GM18511 (cell line): ENCODE results near the gene WDFY3.

Experiments used
- ATAC-seq: cut with Tn5 transposase; IDR thresholded peaks from one replicate; pipeline ENCODE4 v1.9.1; 2021; ENCODE audit warnings: mild to moderate bottlenecking, moderate library complexity; ENCODE audit not compliant: unreplicated experiment

WDFY3 gene

GRCh38 chr4:84803720-84804119, 162.8 kb downstream of the WDFY3 start:
- no peak for ATAC-seq

- ATAC-seq, result no peak
Observed at GRCh38 chr4:84803116-84803515, 163.4 kb downstream of the WDFY3 start.

GRCh38 chr4:84800256-84800655, 166.2 kb downstream of the WDFY3 start:
- no peak for ATAC-seq

- no peak for ATAC-seq
Observed at GRCh38 chr4:84799318-84799717, 167.2 kb downstream of the WDFY3 start.

- no peak for ATAC-seq
Observed at GRCh38 chr4:84796394-84796793, 170.1 kb downstream of the WDFY3 start.

- ATAC-seq, result no peak
Observed at GRCh38 chr4:84792366-84793301, 173.9 kb downstream of the WDFY3 start.

GRCh38 chr4:84790769-84791565, 175.5 kb downstream of the WDFY3 start:
- no peak for ATAC-seq

DNA sequence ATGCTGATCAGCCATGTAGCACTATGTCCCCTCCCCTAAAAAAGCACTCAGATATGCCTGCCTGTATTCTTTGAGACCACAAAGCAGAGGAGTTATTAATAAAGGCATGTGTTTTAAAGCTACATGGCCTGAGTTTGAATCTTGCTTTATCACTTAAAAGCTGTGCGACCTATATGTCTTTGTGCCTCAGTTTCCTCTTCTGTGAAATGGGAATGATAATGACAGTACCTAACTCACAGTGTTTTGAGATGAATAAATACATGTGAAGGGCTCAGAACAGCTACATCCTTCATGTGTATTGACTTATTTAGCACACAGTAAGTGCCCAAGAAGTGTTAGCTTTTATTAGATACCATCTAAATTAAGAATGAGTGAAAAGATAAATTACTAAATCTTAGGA, 180.0 kb downstream of the WDFY3 start:
- no peak for ATAC-seq

DNA sequence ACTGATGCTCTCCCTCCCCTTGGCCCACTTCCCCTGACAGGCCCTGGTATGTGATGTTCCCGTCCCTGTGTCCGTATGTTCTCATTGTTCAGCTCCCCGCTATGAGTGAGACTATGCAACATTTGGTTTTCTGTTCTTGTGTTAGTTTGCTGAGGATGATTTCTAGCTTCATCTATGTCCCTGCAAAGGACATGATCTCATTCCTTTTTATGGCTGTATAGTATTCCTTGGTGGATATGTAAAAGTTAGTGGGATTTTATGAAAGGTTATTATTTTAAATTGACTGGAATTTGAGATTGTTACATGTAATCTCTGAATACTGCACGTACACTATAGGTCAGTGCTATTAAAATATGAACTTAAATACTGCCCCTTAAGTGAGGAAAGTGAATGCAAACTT, 184.0 kb downstream of the WDFY3 start:
- no peak for ATAC-seq

- ATAC-seq, result no peak
Observed at GRCh38 chr4:84780719-84781118, 185.8 kb downstream of the WDFY3 start.

DNA sequence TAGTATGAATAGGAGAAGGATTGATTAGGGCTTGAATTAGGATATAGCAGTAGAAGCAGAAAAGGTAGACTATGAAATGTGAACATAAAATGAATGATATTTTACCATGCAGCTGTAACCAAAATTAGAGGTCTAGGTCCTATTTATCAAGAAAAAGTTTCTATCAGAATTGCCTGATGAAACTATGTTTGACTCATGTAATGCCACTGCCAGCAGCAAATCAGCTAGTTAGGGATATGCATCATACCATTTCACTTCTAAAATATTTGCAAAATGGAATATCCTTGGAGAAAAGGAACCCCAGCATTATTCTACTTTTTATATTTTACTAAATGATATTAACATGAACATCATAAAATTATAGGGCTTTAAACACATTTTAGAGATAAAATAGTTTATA, 188.4 kb downstream of the WDFY3 start:
- ATAC-seq, result no peak

DNA sequence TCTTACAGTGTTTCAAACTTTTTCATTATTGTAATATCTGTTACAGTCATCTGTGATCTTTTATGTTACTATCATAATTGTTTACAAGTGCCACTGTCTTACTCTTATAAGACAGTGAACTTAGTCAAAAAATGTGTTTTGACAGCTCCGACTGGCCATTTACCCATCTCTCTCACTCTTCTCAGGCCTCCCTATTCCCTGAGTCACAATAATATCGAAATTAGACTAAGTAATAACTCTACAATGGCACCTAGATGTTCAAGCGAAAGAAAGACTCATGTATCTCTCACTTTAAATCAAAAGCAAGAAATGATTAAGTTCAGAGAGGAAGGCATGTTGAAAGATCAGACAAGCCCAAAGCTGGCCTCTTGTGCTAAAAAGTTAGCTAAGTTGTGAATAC, 199.3 kb downstream of the WDFY3 start:
- no peak for ATAC-seq

- no peak for ATAC-seq
Observed at GRCh38 chr4:84753321-84753972, 213.0 kb downstream of the WDFY3 start.

DNA sequence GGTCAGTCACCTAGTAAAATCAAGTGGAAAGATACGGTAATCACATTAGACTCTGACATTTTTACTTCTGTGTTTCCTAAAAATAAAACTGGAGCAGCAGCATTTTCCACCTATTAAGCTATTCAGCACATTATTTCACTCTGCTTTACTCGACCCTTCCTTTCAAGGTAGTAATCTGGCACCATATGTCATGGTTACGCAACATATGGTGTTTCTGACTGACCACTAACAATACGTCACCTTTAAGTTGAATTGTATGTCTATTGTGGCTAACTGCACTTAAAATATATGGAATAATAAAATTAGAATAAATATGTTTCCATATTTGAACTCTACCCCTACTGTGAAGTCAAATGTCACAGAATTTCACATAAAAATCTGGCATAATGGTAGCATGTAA, 214.8 kb downstream of the WDFY3 start:
- no peak for ATAC-seq

DNA sequence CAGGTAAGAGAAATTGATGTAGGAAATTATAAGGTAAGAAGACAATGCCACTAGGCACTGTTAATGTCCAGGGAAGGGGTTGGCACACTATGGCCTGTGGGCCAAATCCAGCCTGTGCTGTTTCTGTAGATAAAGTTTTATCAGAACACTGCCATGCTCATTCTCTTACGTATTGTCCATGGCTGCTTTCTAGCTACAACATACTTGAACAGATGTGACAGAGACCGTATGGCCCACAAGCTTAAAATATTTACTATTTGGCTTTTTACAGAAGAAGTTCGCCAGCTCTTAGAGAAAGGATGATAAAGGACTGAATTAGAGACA, 215.6 kb downstream of the WDFY3 start:
- no peak for ATAC-seq

DNA sequence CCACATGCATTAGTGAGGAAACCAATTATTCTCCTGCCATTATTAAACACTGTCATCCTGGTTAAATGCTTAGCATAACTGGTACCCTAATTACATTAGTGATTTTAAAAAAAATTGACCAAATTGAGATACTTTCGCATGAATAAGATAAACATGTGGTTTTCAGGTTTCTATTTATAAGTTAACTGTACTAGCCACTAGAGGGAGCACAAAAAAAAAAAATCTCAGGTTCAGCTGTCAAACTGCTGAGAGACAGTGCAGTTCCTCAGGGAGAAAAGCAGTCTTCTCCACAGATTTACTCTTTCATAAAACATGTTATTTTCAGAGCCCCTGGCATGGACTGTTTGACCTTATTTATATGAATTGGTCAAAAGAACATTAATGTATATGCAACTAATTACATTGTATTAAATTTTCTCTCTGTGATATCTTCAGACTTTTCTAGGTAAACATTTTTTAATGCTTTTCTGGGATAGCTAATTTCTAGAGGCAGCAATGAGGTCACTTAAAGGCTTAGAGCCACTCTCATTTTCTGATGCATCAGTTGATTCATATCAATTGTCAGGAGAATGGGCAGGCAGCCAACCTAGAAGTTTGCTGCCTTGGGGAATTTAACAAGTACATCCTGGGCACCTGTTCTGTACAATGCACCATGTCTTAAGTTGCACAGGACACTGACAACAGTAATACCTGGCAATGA, 216.1 kb downstream of the WDFY3 start:
- ATAC-seq, result peak; percentile 87

- ATAC-seq, result no peak
Observed at GRCh38 chr4:84740057-84740456, 226.4 kb downstream of the WDFY3 start.

DNA sequence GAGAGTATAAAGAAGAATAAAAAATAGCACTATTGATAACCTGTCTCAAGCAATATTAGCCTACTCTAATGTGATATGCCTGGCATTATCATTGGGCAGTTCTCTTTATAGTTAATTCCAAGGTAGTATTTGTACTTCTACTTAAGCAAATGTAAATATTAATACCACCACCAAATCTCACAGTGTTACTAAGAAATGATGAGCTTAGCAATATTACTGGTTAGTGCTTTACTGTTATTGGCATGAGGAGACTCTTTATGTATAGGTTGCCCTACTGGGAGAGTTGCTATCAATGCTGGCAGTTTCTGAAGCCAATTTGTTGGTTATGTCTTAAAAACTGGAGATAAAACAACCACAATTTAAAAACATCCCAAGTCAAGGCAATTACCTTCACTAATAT, 227.9 kb downstream of the WDFY3 start:
- ATAC-seq, result no peak

- ATAC-seq, result no peak
Observed at GRCh38 chr4:84737656-84738055, 228.8 kb downstream of the WDFY3 start.

- no peak for ATAC-seq
Observed at GRCh38 chr4:84734037-84734436, 232.5 kb downstream of the WDFY3 start.
